Activated T-cell treated with anti-CD3 and anti-CD28 coated beads, Interleukin-2, amount 50 U/mL, for 24 hours (primary cell): ENCODE measurements around the gene ZNF117.

ENCODE experiments used
- DNase-seq: peaks from one replicate; pipeline ENCODE4 v3.0.0-alpha.2; 2020
- H3K27ac Mint-ChIP-seq: 2 replicates; pipeline ENCODE4 v1.8.0; 2020; ENCODE audit warnings: mild to moderate bottlenecking, mixed read lengths
- H3K27me3 Mint-ChIP-seq: 2 replicates; pipeline ENCODE4 v1.8.0; 2020; ENCODE audit warnings: mixed read lengths
- H3K36me3 Mint-ChIP-seq: 2 replicates; pipeline ENCODE4 v1.8.0; 2020; ENCODE audit warnings: low read depth, mixed read lengths
- H3K4me1 Mint-ChIP-seq: 2 replicates; pipeline ENCODE4 v1.8.0; 2020; ENCODE audit warnings: low read depth, mixed read lengths
- H3K4me3 Mint-ChIP-seq: 2 replicates; pipeline ENCODE4 v1.8.0; 2020; ENCODE audit warnings: mild to moderate bottlenecking, moderate library complexity, mixed read lengths
- H3K9me3 Mint-ChIP-seq: 2 replicates; pipeline ENCODE4 v1.8.0; 2020; ENCODE audit warnings: mixed read lengths

ZNF117 gene

GRCh38 chr7:65002972-65003585 lies 12.2 kb upstream of the ZNF117 start:
- DNase-seq = no peak
- Mint-ChIP-seq H3K9me3 (peaks cover 44% of the 10 kb centered on the region), H3K27me3 (no peaks in the 10 kb centered on the region), H3K36me3 (peaks cover 86% of the 10 kb centered on the region), H3K27ac (no peak overlapping the region), H3K4me1 (peaks cover 39% of the 10 kb centered on the region), H3K4me3 (no peak overlapping the region)

GRCh38 chr7:65001291-65001814 lies 10.5 kb upstream of the ZNF117 start:
- no peaks in the 10 kb centered on the region for H3K27me3 Mint-ChIP-seq
- peaks cover 89% of the 10 kb centered on the region for H3K36me3 Mint-ChIP-seq
- H3K4me1 Mint-ChIP-seq = peaks cover 32% of the 10 kb centered on the region
- no peak for DNase-seq
- H3K27ac Mint-ChIP-seq = no peak overlapping the region
- no peak overlapping the region for H3K4me3 Mint-ChIP-seq
- peaks cover 57% of the 10 kb centered on the region for H3K9me3 Mint-ChIP-seq

GRCh38 chr7:64999165-65000004 lies 8.5 kb upstream of the ZNF117 start:
- H3K4me1 Mint-ChIP-seq = peaks cover 16% of the 10 kb centered on the region
- DNase-seq = no peak
- no peak overlapping the region for H3K4me3 Mint-ChIP-seq
- H3K36me3 Mint-ChIP-seq = peaks cover 72% of the 10 kb centered on the region
- no peaks in the 10 kb centered on the region for H3K27me3 Mint-ChIP-seq
- no peak overlapping the region for H3K27ac Mint-ChIP-seq
- peaks cover 69% of the 10 kb centered on the region for H3K9me3 Mint-ChIP-seq

- Mint-ChIP-seq H3K27ac (no peak overlapping the region), H3K27me3 (no peaks in the 10 kb centered on the region), H3K4me3 (no peak overlapping the region), H3K36me3 (peaks cover 67% of the 10 kb centered on the region), H3K9me3 (peaks cover 73% of the 10 kb centered on the region), H3K4me1 (peaks cover 14% of the 10 kb centered on the region)
- no peak for DNase-seq
These were observed 8.0 kb upstream of the ZNF117 start for GRCh38 chr7:64998865-64999164.

GRCh38 chr7:64997927-64998391 lies 7.1 kb upstream of the ZNF117 start:
- no peak for DNase-seq
- no peak overlapping the region for H3K27ac Mint-ChIP-seq
- peaks cover 76% of the 10 kb centered on the region for H3K9me3 Mint-ChIP-seq
- H3K4me3 Mint-ChIP-seq = no peak overlapping the region
- H3K36me3 Mint-ChIP-seq = peaks cover 66% of the 10 kb centered on the region
- H3K27me3 Mint-ChIP-seq = no peaks in the 10 kb centered on the region
- H3K4me1 Mint-ChIP-seq = peaks cover 7% of the 10 kb centered on the region

- no peaks in the 10 kb centered on the region for H3K27me3 Mint-ChIP-seq
- no peak overlapping the region for H3K27ac Mint-ChIP-seq
- peaks cover 4% of the 10 kb centered on the region for H3K4me1 Mint-ChIP-seq
- H3K36me3 Mint-ChIP-seq = peaks cover 64% of the 10 kb centered on the region
- peaks cover 78% of the 10 kb centered on the region for H3K9me3 Mint-ChIP-seq
- no peak for DNase-seq
- H3K4me3 Mint-ChIP-seq = no peak overlapping the region
These were observed 6.5 kb upstream of the ZNF117 start for GRCh38 chr7:64997164-64997908.

- H3K27ac Mint-ChIP-seq = no peak overlapping the region
- H3K36me3 Mint-ChIP-seq = peaks cover 57% of the 10 kb centered on the region
- H3K4me3 Mint-ChIP-seq = no peak overlapping the region
- no peak for DNase-seq
- no peaks in the 10 kb centered on the region for H3K4me1 Mint-ChIP-seq
- peaks cover 81% of the 10 kb centered on the region for H3K9me3 Mint-ChIP-seq
- H3K27me3 Mint-ChIP-seq = no peaks in the 10 kb centered on the region
These were observed 5.5 kb upstream of the ZNF117 start for GRCh38 chr7:64996305-64996704.

- H3K27ac Mint-ChIP-seq = no peak overlapping the region
- peaks cover 80% of the 10 kb centered on the region for H3K9me3 Mint-ChIP-seq
These were observed 3.1 kb upstream of the ZNF117 start for GRCh38 chr7:64993901-64994300.

GRCh38 chr7:64992971-64993370 lies 2.1 kb upstream of the ZNF117 start:
- peaks cover 80% of the 10 kb centered on the region for H3K9me3 Mint-ChIP-seq
- no peak for DNase-seq
- H3K27me3 Mint-ChIP-seq = no peaks in the 10 kb centered on the region
- no peak overlapping the region for H3K27ac Mint-ChIP-seq
- H3K4me3 Mint-ChIP-seq = no peak overlapping the region
- H3K4me1 Mint-ChIP-seq = no peaks in the 10 kb centered on the region
- peaks cover 44% of the 10 kb centered on the region for H3K36me3 Mint-ChIP-seq

More at GRCh38 chr7:64993901-64994300, 3.1 kb upstream of the ZNF117 start:
- Mint-ChIP-seq H3K36me3 (peaks cover 44% of the 10 kb centered on the region), H3K27me3 (no peaks in the 10 kb centered on the region), H3K4me1 (no peaks in the 10 kb centered on the region), H3K4me3 (no peak overlapping the region)
- no peak for DNase-seq

GRCh38 chr7:64990216-64990615 lies 620 bp downstream of the ZNF117 start:
- H3K9me3 Mint-ChIP-seq = peaks cover 81% of the 10 kb centered on the region
- DNase-seq = no peak
- no peaks in the 10 kb centered on the region for H3K4me1 Mint-ChIP-seq
- H3K27me3 Mint-ChIP-seq = no peaks in the 10 kb centered on the region
- peaks cover 61% of the 10 kb centered on the region for H3K36me3 Mint-ChIP-seq
- no peak overlapping the region for H3K4me3 Mint-ChIP-seq
- no peak overlapping the region for H3K27ac Mint-ChIP-seq

GRCh38 chr7:64978497-64979203 lies 12.2 kb downstream of the ZNF117 start:
- H3K4me3 Mint-ChIP-seq = no peak overlapping the region
- H3K9me3 Mint-ChIP-seq = peaks cover 58% of the 10 kb centered on the region
- no peaks in the 10 kb centered on the region for H3K4me1 Mint-ChIP-seq
- peaks cover 64% of the 10 kb centered on the region for H3K36me3 Mint-ChIP-seq
- no peak overlapping the region for H3K27ac Mint-ChIP-seq
- H3K27me3 Mint-ChIP-seq = no peaks in the 10 kb centered on the region
- no peak for DNase-seq

- Mint-ChIP-seq H3K4me3 (no peak overlapping the region), H3K9me3 (peaks cover 36% of the 10 kb centered on the region), H3K27ac (no peak overlapping the region), H3K4me1 (no peaks in the 10 kb centered on the region), H3K27me3 (peaks cover 2% of the 10 kb centered on the region), H3K36me3 (peaks cover 7% of the 10 kb centered on the region)
- DNase-seq = no peak
These were observed 25.2 kb downstream of the ZNF117 start for GRCh38 chr7:64965594-64965993.

- Mint-ChIP-seq H3K4me1 (no peaks in the 10 kb centered on the region), H3K27ac (no peak overlapping the region), H3K36me3 (no peaks in the 10 kb centered on the region), H3K27me3 (peaks cover 2% of the 10 kb centered on the region), H3K4me3 (no peak overlapping the region), H3K9me3 (peaks cover 28% of the 10 kb centered on the region)
- no peak for DNase-seq
These were observed 31.6 kb downstream of the ZNF117 start for GRCh38 chr7:64959072-64959747.
